Measurements from ENCODE around the gene SLC38A4. TPM values are rescaled to one million over a fixed set of nuclear protein-coding genes. Genes with fewer than 3 reads are reported as not detected.

SLC38A4 gene
- total RNA-seq, 1 experiment from 2014 or later = not detected

GRCh38 chr12:46790066-46790465 lies 35.7 kb downstream of the SLC38A4 start:
- no peaks in the 10 kb centered on the region for H3K36me3 ChIP-seq (ENCODE audit: control insufficient read depth in 1 of 2, insufficient read depth in 2 of 2, low read length in 2 of 2)
- ChIA-PET RAD21 (ENCODE audit: low non-redundant PET in 1 of 2, low total read pairs in 2 of 2, uncharacterized antibody in 2 of 2, unreplicated experiment in 2 of 2) (no interaction called here), POLR2A (no interaction called here), CTCF (no interaction called here)
- ATAC-seq (no peak), DNase-seq (ENCODE audit: low read depth, low spot score) (no peak)
- BruUV-seq (replicated peaks) = no TSS peak
- H2AFZ ChIP-seq (ENCODE audit: low read depth, low read length, poor library complexity, severe bottlenecking) = no peak overlapping the region
- TF ChIP-seq ATF3 (IDR thresholded peaks at IDR 0.05) (no peak), TCF7L2 (IDR thresholded peaks at IDR 0.05; ENCODE audit: borderline replicate concordance, extremely low read depth, insufficient read depth, insufficient read length) (no peak), ZNF274 (IDR thresholded peaks at IDR 0.05; ENCODE audit: low read depth, low read length) (no peak), EZH2phosphoT487 (IDR thresholded peaks at IDR 0.05; ENCODE audit: borderline replicate concordance) (no peak), ELF1 (IDR thresholded peaks at IDR 0.05; ENCODE audit: borderline replicate concordance, low read depth) (no peak), EZH2 (IDR thresholded peaks at IDR 0.05) (no peak), RAD21 (IDR thresholded peaks at IDR 0.05; ENCODE audit: low read depth) (no peak), POLR2A (IDR thresholded peaks at IDR 0.05; ENCODE audit: borderline replicate concordance, extremely low read depth, insufficient read depth, insufficient read length) (no peak), SP1 (IDR thresholded peaks at IDR 0.05; ENCODE audit: low read depth) (no peak)
- H3K4me2 ChIP-seq (ENCODE audit: low read length) = no peak overlapping the region
- no peaks in the 10 kb centered on the region for H3K27me3 ChIP-seq (ENCODE audit: insufficient read depth, low read length)
- no peaks in the 10 kb centered on the region for H4K20me1 ChIP-seq (ENCODE audit: insufficient read depth)
- H3K4me1 ChIP-seq (ENCODE audit: control insufficient read depth in 1 of 2, insufficient read depth in 2 of 2, low read length in 2 of 2) = no peaks in the 10 kb centered on the region
- intact Hi-C loops (cut with micrococcal nuclease) = no loop called here
- H3K9me3 ChIP-seq (ENCODE audit: control insufficient read depth in 1 of 2, insufficient read depth in 1 of 2, low read depth in 1 of 2, low read length in 2 of 2) = no peaks in the 10 kb centered on the region
- no peaks in the 10 kb centered on the region for H3K9me2 ChIP-seq (ENCODE audit: insufficient read depth)
- H3K79me2 ChIP-seq (ENCODE audit: insufficient read depth, low read length) = no peaks in the 10 kb centered on the region
- no peak overlapping the region for H3K27ac ChIP-seq (ENCODE audit: low read depth, low read length)
- no peak overlapping the region for H3K9ac ChIP-seq (ENCODE audit: low read length)
- no peak overlapping the region for H3K4me3 ChIP-seq (replicated peaks in 1 of 2; ENCODE audit: low read depth in 1 of 2, low read length in 2 of 2)

GRCh38 chr12:46788072-46788887 lies 37.5 kb downstream of the SLC38A4 start:
- no peak for DNase-seq (ENCODE audit: low read depth, low spot score)
- no peak overlapping the region for H3K4me2 ChIP-seq (ENCODE audit: low read length)
- H2AFZ ChIP-seq (ENCODE audit: low read depth, low read length, poor library complexity, severe bottlenecking) = no peak overlapping the region
- H3K27me3 ChIP-seq (ENCODE audit: insufficient read depth, low read length) = no peaks in the 10 kb centered on the region
- no peaks in the 10 kb centered on the region for H3K79me2 ChIP-seq (ENCODE audit: insufficient read depth, low read length)
- no peaks in the 10 kb centered on the region for H3K36me3 ChIP-seq (ENCODE audit: control insufficient read depth in 1 of 2, insufficient read depth in 2 of 2, low read length in 2 of 2)
- RAD21 ChIA-PET (ENCODE audit: low non-redundant PET in 1 of 2, low total read pairs in 2 of 2, uncharacterized antibody in 2 of 2, unreplicated experiment in 2 of 2) = no interaction called here
- ATAC-seq = no peak
- CTCF ChIA-PET = no interaction called here
- no peak overlapping the region for H3K4me3 ChIP-seq (replicated peaks in 1 of 2; ENCODE audit: low read depth in 1 of 2, low read length in 2 of 2)
- no peaks in the 10 kb centered on the region for H3K9me3 ChIP-seq (ENCODE audit: control insufficient read depth in 1 of 2, insufficient read depth in 1 of 2, low read depth in 1 of 2, low read length in 2 of 2)
- POLR2A ChIA-PET = no interaction called here
- no peak overlapping the region for H3K9ac ChIP-seq (ENCODE audit: low read length)
- H3K4me1 ChIP-seq (ENCODE audit: control insufficient read depth in 1 of 2, insufficient read depth in 2 of 2, low read length in 2 of 2) = no peaks in the 10 kb centered on the region
- no peak overlapping the region for H3K27ac ChIP-seq (ENCODE audit: low read depth, low read length)
- intact Hi-C loops (cut with micrococcal nuclease) = no loop called here
- no TSS peak for BruUV-seq (replicated peaks)
- no peaks in the 10 kb centered on the region for H3K9me2 ChIP-seq (ENCODE audit: insufficient read depth)
- no peaks in the 10 kb centered on the region for H4K20me1 ChIP-seq (ENCODE audit: insufficient read depth)
- no peak for TF ChIP-seq RAD21 (IDR thresholded peaks at IDR 0.05; ENCODE audit: low read depth)
- no peak for TF ChIP-seq SIN3A (IDR thresholded peaks at IDR 0.05; ENCODE audit: low read depth)
- TF ChIP-seq ZBTB33 (IDR thresholded peaks at IDR 0.05; ENCODE audit: extremely low read depth, insufficient replicate concordance, low read length) = no peak
- no peak for TF ChIP-seq YY1 (IDR thresholded peaks at IDR 0.05; ENCODE audit: extremely low read depth, insufficient replicate concordance, low read depth, low read length)
- no peak for TF ChIP-seq CEBPB (IDR thresholded peaks at IDR 0.05; ENCODE audit: low read depth)
- TF ChIP-seq EZH2 (IDR thresholded peaks at IDR 0.05) = no peak
- no peak for TF ChIP-seq ELF1 (IDR thresholded peaks at IDR 0.05; ENCODE audit: borderline replicate concordance, low read depth)
- no peak for TF ChIP-seq POLR2A (IDR thresholded peaks at IDR 0.05; ENCODE audit: borderline replicate concordance, extremely low read depth, insufficient read depth, insufficient read length)

Measured in HCT116 (cell line).